ENCODE results near the gene BDKRB1.

The BDKRB1 gene

DNA sequence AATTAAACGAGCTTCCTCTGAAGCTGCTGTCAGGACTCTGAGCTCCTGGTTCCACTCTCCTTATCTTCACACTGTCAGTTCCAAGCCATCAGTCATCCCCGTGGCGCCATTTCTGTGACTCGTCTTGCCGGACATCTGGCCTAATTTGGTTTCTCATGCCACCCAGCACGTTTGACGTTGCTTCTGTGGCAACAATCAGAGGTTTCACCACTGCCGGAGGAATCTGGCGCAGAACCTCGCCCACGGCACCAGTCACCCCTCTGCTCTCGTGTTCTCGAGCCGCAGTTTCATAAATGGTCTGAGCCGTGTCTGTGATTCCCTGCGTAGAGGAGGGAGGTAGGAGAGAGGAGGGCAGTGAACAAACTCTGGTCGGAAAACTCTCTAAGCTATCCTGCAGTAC, 29.7 kb downstream of the BDKRB1 start:
- no peak for DNase-seq

DNA sequence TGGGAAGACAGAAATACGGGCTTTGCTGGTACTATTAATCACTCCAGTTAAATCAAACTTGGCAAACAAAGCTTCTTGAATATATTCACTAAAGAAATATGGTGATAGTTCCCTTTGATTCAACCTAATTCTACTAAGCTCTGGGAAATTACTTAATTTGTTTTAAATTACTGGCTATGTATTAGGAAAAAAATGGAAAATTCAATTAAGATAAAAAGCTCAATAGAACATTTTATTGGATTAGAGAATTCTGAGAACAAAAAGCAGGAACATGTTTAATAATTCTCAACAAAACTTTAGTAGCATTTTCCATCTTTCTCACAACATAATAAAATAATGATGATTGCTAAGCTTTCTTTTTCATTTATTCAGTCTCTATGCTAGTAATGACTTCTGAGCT, 30.2 kb downstream of the BDKRB1 start:
- no peak for DNase-seq

DNA sequence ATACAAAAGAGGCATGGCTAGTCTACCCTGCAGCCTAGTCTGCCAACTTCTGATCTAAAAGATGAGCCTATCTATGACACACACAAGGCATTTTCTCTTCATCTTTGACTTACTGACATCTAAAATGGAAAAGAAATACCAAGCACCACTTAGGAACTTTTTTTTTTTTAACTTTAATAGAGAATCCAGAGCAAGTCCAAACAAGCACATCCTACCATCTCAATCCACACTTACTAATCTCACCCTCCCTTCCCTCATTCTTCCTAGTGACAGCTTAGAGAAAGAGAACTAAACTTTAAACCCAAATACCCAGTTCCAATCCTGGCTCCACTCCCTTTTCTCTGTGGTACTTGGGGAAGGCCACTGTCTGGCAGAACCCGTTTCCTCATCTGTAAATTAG, 31.8 kb downstream of the BDKRB1 start:
- DNase-seq = no peak

GRCh38 chr14:96294246-96294645, 38.2 kb downstream of the BDKRB1 start:
- DNase-seq = no peak

- DNase-seq = peak; percentile 71
Measured at GRCh38 chr14:96297000-96297399, 41.0 kb downstream of the BDKRB1 start.

DNA sequence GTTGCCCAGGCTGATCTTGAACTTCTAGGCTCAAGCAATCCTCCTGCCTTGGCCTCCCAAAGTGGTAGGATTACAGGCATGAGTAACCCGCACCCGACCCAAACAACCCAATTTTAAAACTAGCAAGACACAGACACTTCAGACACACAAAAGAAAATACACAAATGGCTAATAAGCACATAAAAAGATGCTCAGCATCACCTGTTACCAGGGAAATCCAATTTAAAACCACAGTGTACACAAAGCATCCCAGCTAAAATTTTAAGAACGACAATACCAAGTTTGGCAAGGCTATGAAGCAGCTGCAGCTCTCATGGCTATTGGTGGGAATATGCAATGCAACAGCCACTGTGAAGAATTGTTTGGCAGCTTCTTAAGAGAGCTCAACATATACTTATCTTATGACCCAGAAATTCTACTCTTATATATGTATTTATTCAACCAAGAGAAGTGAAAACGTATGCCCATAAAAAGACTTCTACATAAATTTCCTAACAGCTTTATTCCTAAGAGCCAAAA, 42.0 kb downstream of the BDKRB1 start:
- no peak for DNase-seq

- DNase-seq = no peak
Measured at GRCh38 chr14:96299441-96299840, 43.4 kb downstream of the BDKRB1 start.

GRCh38 chr14:96303981-96304380, 48.0 kb downstream of the BDKRB1 start:
- DNase-seq = no peak

DNA sequence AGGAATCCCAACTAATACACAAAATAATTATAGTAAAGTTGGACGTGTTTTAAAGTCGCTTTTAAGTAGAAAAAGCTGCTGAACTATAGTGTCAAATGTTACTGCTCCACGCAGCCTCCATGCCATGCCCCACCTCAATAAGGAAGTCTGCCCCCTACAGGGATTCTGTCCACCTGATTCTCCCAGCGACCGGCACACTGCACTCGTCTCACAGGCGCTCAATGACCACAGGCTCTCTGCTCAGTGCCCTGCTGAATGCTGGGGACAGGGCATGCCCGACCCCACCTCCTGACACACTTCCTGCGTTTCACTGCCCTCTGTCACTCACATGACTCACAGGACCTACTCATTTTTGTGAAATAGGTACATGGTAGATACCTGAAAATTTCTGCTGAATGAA, 48.9 kb downstream of the BDKRB1 start:
- DNase-seq = no peak

GRCh38 chr14:96307434-96307833, 51.4 kb downstream of the BDKRB1 start:
- no peak for DNase-seq

DNA sequence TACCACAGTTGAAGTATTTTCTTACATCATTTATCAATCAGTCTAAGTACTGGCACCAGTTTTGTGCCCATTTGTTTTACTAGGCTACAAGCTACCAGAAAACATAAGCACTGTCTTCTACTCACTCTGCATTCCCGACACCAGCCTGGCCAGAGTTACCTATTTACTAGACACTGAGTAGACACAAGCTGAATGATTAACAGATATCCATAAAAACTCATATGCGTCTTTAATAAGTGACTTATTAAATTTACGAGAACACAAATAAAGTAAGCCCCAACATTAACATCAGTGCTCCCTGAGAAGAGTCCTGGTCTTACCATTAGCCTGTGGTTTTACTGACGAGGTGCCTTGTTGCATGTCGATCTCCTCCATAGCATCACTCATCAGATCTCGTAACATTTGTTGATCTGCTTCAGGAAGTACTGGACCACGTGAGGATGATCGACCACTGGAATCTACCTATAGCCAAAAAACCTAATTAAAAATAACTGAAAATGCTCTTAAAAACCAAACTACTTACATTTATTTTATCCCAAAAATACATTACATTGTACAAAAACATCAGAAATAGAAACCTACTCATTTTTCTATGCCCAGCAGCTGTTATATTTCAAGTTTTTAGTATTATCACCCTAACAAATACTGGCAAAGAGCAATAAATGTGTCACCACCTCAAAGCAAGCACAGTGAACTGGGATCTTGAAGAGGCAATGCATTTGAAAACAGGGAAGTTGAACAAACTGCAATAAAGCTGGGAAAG, 53.3 kb downstream of the BDKRB1 start:
- DNase-seq = no peak

DNA sequence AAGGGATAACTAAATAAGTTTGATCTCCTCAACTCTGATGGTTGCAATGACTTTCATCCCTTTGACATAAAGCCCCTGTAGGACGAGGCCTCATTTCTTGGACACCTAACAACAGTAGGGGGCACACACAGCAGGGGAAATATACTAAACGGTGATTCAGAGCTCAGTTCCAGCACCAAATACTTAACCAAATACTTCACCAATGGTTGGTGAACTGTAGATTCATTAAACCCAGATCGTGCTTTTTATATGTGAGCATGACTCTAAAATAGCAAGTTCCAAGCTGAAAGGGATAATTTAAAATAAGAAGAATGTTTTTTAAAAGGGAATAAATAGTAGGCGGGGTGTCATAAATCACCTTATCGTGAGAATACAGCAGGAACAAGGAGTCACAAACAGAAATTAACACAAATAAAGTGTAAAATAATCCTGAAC, 53.9 kb downstream of the BDKRB1 start:
- no peak for DNase-seq

GRCh38 chr14:96310906-96311305, 54.9 kb downstream of the BDKRB1 start:
- no peak for DNase-seq
